ENCODE measurements around the gene FARS2.

FARS2 gene

DNA sequence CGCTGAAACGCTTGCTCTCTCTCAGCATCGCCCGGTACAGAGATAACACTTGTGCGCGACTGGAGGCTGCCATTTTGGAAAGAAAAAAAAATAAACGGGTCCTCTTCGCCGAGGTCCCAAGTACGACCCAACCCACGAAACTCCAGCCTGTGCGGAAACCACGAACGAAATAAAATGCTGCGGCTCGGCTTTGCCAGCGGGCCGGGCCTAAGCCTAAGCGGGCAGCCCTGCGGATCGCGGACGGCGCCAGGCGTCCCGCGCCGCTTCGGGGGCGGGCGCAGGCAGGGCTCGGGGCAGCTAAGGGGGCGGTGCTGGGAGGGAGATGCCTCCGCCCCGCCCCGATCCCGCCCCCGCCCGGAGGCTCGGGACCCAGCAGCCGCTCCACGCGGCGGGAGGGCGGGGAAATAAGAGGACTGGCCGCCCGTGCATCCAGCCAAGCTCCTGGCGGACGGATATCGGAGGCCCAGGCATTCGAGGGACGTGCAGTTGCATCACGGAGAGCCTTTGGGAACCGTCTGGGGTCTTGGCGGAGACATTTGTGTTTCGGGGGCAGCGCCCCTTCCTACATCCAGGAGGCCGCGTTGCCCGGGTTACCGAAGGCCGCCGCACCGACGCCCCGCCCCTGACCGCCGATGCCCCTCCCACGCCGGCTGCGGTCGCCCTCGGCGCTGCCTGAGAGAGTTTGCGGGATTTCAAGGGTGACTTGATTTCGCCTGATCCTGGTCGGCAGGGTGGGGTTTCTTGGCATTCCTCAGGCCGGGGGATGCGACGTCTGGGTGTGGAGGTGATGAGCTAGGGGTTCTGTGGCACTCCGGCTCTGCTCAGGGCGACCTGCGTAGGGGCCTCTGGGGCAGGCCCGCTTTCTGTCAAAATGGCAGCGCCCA, at the start of gene FARS2, which contains the start of gene LYRM4:
FARS2 (plus strand) TSS at position 853 of the 884 bp plus-strand sequence.
LYRM4 (minus strand) TSS at position 290 of the 884 bp plus-strand sequence; CDS start at position 73, 217 bp downstream.
- DNase-seq, result peak; percentile 90

DNA sequence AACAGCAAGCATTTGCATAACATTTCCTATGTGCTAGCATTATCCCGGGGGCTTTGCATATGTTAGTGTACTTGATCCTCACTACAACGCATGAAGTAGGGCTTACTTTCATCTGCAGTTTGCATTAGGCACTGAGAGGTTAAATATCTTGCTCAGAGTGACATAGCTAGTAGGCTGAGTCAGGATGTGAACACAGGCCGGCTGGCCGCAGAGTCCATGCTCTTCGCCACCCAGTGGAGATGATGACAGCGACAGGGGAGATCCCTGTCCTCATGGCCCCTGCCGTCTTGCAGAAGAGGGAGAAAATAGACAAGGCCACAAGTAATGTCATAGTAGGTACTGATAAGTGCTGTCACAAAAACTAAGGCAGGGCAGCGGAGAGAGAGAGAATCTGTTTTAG, 47.5 kb upstream of the FARS2 start:
- DNase-seq, result no peak

DNA sequence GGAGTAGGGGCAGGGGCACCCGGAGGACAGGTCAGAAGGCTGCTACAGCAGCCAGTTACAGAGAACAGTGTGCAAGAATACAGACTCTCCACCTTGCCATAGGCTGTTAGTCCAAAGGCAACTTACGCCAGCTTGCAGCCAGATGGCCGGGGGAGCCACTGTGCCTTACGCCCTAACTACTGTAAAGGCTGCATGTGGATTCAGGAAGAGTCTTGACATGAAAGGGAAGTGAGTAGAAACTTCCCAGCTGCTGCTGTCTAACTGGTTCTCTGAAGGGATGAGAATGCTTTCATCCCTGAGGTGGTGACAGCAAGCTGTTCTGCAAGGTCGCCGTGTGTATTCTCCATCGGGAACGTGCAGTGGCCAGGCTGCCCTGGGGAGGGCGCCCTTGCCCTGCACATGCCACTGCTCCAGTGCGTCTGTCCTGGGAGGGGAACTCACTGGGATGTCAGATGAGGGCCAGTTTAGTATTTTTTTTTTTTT, 46.7 kb upstream of the FARS2 start:
- DNase-seq, result peak; percentile 15

DNA sequence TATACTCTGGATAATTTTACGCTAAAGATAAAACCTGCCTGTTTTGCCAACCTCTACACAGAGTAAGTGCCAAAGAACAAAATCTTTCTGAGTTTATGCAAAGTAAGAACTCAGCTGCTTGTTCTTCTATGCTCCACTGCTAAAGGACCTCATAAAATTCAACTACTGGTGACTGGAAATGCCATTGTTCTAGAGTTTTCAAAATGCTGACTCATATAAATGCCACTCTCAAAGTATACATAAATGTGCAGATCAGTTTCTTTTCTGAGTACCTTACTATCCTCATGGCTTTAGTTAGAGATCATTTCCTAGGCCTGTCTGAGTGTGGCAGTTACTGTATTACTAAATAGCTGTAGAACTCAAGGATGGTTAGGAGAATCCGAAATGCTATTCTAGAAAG, 46.2 kb upstream of the FARS2 start:
- no peak for DNase-seq

DNA sequence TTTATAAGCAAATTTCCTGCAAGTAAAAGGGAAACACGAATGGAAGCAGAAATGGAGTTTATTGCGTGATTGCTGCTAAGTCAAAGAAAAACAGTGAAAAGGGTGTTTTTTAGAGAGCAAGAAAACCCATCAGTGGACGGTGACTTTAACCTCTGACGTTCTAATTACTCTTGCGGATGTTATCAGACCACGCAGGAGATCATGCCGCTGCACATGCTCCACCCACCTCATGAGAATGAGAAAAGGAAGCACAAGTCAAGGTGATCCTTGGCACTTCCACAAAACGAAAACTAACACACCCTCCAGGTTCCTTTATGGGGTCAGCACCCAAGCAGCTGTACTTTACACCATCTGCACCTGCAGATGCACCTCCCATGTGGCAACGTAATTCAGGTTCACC, 45.5 kb upstream of the FARS2 start:
- DNase-seq, result no peak

DNA sequence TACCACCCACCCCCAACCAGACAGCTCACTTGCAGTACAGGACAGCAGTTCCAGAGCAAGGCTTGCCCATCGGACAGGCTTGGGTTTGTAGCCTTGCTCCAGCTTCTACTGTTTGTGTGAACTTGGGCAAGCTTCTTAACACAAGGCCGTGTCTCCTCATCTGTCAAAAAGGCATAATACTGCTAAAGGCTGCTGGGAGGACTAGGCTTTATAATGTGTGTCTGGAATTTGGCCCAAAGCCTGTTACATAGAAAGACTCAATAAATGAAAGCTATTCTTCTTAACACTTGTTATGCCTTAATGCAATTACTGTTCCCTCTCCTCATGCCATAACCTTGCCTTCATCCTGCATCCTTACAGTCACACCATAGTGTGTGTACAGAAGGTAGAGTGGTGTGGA, 44.0 kb upstream of the FARS2 start:
- DNase-seq, result no peak

DNA sequence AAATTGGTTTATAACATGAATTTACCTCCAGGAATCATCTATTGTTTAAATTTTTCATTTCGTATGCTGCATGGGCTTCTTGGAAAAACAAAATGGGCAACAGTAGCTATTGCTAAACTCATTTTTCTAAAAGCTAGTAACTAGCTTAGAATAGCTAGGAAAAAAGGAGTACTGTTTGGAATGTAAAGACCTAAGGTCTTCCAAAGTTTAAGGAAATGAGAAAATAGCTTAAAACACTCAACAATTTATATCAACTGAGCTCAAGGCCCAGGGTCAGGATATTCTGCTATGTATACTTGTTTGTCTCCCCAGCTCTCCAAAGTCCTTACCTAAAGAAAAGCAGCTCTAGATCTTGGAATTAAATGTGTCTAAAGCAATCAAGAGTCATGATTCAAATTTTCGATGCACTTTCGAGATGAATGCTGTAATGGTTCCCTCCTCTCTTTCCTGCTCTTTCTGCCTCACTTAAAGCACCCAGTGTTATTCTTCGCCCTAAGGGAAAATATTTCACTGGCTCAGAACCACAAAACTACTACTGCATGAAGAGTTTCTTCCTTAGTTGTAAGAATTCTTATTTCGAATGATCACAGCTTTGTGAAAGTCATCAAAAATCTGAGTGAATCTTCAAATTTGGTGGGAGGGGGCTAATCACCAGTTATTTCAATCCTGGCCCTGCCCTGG, 42.2 kb upstream of the FARS2 start:
- no peak for DNase-seq

DNA sequence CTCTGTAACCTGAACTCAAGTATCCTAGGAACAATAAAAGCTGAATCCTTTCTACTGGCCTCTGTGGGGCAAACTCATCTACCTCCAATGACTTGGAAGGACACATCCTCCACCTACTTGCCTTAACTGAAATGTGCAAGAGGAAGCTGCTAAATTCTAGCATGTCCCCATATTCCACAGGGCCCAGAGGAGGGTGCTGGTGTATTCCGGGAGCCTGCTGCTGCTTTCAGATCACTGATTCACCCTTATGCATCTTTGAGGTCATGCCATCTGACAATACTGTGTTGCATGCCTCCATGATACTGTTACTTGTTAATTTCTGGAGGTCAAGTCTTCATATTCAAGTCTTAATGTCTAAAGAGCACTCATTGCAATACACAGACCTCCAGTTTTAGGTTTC, 40.9 kb upstream of the FARS2 start:
- DNase-seq, result no peak

DNA sequence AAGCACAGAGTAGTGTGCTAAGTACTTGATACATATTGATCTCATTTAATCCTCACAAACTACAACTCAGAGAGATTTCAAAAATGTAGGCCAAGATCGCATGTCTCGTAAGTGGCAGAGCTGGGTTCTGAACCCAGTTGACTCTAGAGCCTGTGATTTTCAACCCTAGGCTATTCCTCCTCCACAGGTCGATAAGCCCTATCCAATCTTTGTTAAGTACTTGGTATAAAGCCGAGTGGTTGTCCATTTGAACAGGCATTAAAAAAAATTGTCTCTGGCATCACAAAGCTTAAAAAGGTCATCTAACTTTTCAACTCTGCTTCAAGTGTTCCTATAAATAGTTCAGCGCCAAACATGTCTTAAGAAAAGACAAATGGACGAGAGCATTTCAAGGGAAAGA, 38.0 kb upstream of the FARS2 start:
- no peak for DNase-seq

DNA sequence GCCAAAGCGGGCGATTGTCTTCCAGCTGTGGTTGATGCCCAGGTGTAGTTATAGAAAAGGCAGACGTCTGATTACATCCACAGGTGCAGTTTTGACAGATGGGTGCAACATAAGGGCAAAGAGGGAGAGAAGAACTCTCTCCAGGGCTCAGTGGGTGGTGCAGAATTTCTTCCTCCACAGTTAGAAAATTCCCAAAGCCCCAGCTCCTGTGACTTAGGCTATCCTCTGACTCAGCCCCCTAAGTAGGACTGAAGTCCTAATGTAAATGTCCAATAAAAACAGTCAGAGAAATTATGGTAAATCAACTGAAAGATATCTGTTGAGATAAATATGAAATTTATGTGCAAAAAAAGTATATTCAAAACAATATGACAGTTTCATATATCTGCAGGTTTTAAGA, 32.0 kb upstream of the FARS2 start:
- DNase-seq, result no peak

DNA sequence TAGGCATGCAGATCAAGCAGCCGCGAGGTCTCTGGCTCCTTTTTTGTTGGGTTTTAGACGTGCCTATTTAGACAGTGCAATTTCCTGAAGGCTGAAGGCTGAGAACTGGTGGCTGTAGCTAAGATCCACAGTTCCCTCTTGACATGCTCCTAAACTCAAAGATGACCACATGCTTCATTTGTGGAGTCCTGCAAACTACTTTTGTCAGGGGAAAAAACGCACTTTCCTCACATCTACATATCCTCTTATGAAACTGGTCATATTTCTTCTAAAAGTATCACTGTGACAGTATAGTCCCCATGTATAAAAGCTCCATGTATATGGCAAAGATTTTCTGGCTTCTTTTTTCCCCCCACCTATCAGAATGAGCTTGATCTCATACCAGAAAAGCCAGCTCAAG, 31.2 kb upstream of the FARS2 start:
- no peak for DNase-seq

DNA sequence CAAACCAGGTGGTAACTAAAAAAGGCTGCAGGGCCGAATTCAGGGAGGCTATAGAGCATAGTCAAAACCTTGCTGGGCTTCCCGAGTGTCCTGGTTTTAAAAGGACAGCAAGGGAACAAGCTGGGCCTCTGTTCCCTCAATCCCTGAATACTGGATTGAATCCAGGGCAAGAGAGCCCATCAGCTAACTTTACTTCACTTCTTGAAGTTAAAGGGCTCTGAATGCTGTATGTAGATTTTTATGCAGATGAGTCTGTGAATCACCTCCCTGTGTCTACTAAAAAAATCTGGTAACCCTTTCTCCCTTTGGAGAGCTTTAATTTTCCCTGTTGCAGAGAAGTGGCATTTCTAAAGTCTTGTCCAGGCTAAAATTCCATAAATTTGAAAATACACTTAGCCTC, 30.0 kb upstream of the FARS2 start:
- no peak for DNase-seq

DNA sequence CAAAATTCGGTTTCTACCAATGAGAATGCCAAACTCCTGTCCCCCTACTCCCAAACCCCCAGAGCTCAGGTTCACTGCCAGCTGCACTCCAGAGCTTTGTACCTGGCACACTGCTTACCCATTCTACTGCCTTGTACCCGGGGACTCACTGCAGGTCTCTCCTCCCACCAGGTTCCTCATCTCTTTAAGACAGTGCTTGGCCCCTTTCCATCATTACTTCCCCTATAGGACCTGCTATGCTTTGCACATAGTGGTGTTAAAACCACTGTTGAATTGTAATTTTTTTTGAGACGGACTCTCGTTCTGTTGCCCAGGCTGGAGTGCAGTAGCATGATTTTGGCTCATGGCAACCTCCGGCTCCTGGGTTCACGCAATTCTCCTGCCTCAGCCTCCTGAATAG, 26.4 kb upstream of the FARS2 start:
- no peak for DNase-seq

DNA sequence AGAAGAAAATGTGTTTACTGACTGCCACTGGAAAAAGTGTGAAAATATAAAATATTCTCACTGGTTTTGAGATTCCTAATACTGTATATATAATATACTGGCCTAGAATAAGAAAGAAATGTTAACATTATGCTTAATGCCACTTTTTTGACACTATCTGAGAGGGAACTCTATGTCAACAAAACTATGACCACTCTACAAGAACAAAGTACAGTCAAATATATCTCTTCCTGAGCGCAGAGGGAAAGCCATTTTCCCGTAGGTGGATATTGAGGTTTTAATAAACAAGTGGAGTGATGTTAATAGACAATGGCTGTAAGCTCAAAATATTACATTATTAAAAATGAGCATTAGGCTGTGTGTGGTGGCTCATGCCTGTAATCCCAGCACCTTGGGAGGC, 25.5 kb upstream of the FARS2 start:
- no peak for DNase-seq

DNA sequence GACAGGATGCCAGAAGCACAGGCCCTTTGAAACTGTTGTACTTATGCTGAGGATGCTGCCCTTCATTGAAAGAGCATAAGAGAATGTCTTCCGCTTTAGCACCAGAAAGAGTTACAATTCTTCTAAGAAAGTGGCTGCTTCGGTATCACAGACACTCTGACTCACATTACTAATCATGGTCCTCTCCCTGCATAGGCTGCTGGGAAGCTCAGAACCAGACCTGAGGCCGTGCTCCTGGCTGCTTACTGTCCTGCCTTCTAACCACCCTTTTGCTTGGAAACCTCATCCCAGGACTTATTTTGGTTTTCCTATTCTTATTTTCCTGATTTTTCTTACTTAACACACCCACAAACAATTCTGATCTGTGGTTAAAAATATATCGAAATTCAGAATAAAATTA, 23.5 kb upstream of the FARS2 start:
- no peak for DNase-seq

DNA sequence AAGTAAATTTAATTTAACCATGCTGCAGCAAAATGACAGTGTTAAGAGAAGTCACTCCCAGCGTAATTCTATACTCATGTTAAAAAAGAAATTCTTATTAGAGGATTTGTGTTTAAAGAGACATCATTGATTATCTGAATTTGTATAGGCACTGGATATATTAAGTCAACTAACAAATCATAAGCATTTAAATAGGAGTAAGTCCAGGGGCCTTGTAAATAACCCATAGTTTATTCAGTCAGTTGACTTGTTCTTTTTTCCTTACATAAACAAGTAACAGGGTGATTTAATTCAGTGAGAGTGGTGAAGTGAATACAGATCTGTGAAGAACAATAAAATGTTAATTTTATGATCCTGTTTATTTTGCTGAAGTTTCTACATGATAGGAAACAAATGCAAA, 23.0 kb upstream of the FARS2 start:
- no peak for DNase-seq

DNA sequence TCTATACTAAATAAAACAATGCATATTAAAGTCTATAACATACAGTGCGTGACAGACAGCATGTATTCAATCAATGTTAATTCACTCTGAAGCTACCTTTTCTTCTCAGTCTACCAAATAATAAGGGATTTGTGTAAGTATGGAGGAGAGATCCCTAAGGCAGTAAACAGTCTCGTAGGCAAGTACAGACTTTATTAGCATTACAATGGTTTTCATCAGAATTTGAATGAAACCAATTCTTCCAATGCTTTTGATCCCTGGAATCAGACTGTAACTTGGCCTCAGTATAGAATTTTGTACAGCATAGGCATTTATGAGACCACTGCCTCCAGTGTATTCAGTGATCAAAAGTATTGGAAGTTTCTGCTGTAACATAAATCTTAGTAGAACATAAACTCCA, 20.1 kb upstream of the FARS2 start:
- DNase-seq, result no peak

DNA sequence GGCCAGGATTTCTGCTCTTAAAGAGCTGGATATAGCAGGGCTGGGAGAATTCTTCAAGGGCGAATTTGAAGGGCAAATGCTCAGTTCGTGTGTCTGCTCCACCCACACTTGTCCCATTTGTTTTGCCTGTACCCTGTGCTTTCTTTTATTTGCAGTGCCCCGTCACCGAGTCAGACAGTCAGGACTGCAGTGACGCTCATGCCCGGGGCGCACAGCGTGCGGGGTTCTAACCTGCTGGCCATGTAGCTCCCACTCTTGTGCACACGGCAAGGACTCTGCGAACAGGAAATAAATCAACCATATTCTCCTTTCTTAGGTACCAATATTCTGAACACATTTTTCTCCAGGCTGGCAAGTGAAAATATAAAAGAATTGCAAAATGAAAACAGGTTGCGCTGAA, 18.2 kb upstream of the FARS2 start:
- no peak for DNase-seq

DNA sequence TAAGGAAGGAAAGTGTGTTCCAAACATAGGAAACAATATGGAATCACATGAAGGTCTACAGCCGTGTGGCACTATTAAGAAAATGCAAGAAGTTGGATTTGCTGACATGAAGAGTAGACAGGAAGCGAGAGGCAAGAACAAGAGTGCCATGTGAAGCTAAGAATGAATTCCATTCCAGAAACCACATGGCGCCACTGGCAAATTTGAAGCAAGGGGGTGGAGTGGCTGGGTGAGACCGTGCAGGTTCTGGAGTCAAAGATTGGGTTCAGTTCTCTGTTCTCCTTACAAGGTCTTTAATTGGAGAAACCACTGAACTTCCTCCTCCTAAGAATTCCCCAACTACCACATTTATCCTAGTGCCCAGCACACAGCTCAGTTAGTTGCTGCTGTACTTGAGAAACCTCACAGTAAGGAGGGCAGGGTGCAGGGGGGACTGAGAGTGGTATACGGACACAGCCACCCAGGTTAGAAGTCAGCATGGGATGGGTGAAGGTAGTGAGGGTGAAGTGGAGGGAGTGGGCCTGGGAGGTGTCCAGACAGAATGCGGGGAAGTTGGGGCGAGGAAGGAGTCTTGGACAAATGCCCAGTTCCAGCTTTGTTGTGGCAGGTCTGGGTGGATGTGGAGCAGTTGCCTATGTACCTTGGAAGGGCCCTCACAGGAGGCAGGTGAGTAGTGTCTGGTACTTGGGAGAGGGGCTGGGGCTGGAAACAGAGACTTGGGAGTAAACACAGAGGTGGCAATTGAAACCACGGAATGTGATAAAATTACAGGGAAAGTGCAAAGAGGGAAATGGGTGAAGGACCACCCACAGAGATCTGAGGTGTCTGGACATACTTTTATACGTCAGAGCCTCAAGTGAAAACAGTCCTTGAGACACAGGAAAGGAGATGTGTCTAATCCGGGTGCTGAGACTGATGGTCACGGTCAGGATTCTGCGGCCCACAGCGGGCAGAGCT, 14.9 kb upstream of the FARS2 start:
- no peak for DNase-seq

DNA sequence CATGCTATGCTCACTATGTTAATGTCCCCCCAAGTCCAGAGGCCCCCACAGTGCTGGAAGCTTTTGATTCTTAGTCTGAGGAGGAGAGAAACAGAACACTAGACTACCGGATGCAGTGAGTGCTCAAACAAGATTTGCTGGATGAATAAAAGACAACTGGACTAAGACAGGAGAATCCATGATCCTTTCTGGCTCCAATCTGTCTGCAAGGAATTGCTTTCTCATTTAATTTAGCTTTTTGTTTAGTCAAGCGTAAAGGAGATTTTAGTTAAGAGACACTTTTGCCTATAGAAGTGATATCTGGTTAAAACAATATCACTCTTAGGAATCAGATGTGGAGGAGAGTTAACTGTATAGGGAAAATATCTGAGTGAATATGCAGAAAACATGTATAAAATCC, 14.1 kb upstream of the FARS2 start:
- DNase-seq, result no peak

DNA sequence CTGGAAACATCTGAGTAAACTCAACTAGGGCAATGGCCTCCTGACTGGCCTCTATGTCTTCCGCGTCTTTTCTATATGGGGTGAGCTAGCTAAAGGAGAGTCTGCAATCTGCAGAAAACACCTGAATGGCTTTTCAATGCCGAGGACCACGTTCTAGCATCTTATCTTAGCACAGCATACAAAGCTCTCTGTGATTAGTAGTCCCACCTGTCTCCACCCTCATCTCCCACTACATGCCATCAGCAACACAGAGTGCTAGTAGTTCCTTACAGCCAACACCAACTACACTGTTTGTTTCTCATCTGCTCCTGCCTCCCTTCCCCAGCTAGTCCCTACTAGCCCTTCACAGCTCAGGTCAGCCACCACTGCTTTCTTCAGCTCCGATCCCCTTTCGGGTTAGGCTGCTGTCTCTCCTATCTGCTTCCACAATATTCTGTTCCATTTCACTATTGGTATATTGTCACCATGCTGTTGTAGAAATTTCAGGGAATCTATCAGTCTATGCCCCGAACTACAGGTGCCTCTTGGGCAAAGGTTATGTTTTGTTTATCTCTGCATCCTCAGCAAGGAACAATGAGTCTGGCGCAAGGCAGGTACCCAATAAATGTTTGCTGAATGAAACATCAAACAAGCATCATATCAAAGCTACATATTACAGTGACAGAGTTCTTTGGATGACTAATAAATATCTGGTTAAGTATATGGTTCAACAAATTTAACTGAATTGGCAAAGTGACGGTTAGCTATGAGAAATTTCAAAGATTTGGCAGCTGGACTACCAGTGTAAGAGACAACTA, 12.8 kb upstream of the FARS2 start:
- DNase-seq, result no peak

DNA sequence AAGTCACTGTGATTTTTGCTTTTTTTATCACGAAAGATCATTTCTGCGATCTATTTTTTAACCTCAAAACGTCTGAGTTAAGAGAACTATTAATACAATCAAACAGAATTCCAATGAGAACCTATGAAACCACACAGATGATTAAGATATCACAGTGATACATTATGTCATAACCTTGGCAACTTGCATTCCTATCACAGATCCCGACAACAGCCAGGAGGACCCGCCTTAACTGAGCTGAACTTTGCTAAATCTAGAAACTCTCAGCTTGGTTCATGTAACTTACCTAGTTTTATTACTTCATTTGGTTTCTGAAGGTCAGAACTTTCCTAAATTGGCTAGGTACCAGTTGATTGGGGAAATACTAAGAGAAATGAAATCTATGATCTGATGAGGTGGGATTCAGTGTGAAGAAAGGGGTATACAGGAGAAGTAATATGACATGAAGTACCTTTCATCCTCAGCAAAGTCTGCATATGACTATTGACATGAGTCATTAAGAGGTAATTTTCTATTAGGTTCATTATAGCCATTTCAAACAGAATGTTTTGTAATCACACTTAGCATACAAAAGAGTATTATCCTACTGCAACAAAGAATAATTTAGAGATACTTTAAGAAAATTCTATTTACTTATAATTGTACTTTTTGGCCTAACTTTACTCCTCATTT, 11.7 kb upstream of the FARS2 start:
- DNase-seq, result no peak
